Erythroblast (primary cell): ENCODE data around the gene TAF13.

Experiments
- GATA1 ChIP-seq: IDR thresholded peaks from 2 replicates; pipeline ENCODE4 v1.6.1; 2011; ENCODE audit warnings: low read depth, mild to moderate bottlenecking, control low read depth, low read length, moderate library complexity
- POLR2A ChIP-seq: IDR thresholded peaks from 2 replicates; pipeline ENCODE4 v1.6.1; 2011; ENCODE audit warnings: mild to moderate bottlenecking, low read length

DNA sequence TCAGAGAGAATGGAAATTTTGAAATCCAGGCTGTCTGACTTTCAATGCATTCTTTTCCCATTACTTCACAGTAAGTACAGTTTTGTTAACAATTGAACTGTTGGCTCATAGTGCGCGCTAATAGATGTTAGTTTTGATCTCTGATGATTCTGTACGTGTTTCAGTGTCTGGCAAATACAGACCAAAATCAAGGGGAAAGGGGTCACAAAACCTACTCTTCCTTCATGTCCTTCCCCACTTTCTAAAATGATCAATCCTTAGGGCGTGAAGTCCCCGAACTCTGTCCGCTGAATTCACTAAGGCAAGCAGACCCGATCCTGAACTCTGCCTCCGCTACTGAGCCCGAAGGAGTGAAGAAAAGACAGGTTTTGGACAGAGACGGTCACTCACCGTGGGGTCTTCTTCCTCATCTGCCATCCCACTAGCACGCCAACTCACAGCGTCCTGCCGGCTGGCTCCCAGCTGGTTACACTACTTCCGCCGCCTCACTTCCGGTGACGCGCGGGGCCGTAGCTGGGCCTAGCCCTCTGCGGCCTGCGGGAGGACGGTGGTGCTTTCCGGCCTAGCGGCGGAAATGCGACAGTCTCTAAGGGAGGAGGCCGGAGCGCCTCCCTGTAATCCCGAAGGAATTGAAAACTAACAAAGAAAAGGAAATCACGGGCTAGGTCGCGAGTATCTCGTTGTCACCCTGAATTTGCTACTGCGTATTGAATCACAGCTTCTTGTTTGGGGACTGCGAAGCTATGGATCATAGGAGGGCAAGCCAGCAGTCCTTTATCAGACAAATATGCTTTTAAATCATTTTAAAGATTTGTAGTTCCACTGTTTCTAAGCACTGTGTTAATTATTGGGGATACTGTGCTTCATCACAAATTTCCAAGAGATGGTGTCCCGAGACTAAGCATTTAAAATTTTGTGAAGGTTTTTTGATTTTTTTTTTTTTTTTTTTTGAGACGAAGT is at the start of gene TAF13:
- peak; percentile 99 for TF ChIP-seq POLR2A
- no peak for TF ChIP-seq GATA1
